Coronary artery (tissue), 2 donors: ENCODE data around the gene URB1.

Source experiments
- DNase-seq: peaks from one replicate; pipeline ENCODE4 v3.0.0-alpha.2; 2017; ENCODE audit warnings: low spot score
- H3K27ac ChIP-seq, 2 donors: fragments of 200-600 bp; sonication (generic); one replicate each; pipeline ENCODE4 v1.5.1; 2016 to 2019
- H3K4me3 ChIP-seq: fragments of 200-600 bp; sonication (generic); 2 replicates; pipeline ENCODE4 v1.5.1; 2016; ENCODE audit warnings: mild to moderate bottlenecking, moderate library complexity
- CTCF ChIP-seq: fragments of 200-600 bp; sonication (generic); IDR thresholded peaks from one replicate; pipeline ENCODE4 v1.5.1; 2019; ENCODE audit warnings: antibody characterized with exemption

URB1 gene

GRCh38 chr21:32261929-32262328, 130.9 kb downstream of the URB1 start:
- no peak for DNase-seq
- H3K4me3 ChIP-seq = no peak overlapping the region
- H3K27ac ChIP-seq = no peak overlapping the region
- no peak for TF ChIP-seq CTCF
